Testis (tissue), 2 donors: ENCODE data around the gene RHBDL1.

Source experiments
- CTCF ChIP-seq, 3 experiments: fragments of 450-650 bp in 2 of 3; fragments of 200-600 bp in 1 of 3; sonication (generic) in 1 of 3; IDR thresholded peaks; one replicate each; pipeline ENCODE4 v1.5.1; 2016 to 2019; ENCODE audit warnings: antibody characterized with exemption in 3 of 3, mild to moderate bottlenecking in 2 of 3, moderate library complexity in 1 of 3
- POLR2A ChIP-seq: fragments of 450-650 bp; IDR thresholded peaks from one replicate; pipeline ENCODE4 v1.6.1; 2017; ENCODE audit warnings: antibody characterized with exemption, mild to moderate bottlenecking, moderate library complexity

- no peak for TF ChIP-seq CTCF (IDR thresholded peaks at IDR 0.05)
- TF ChIP-seq POLR2A = no peak
These were observed 31.0 kb downstream of the RHBDL1 start for GRCh38 chr16:706189-707061.
